AG04449 (cell line): ENCODE results near the gene KCNH2.

Experiments
- CTCF ChIA-PET: fragments of 350-600 bp; formaldehyde crosslinking; extraction: SDS; loops from one replicate; lab custom pipeline; 2021; ENCODE audit warnings: antibody characterized with exemption; lab: Yijun Ruan, JAX
- POLR2A ChIA-PET: fragments of 400-600, 350-600 bp; formaldehyde crosslinking; extraction: SDS; loops from one replicate; lab custom pipeline; 2020; ENCODE audit warnings: antibody characterized with exemption, inconsistent platforms; lab: Yijun Ruan, JAX
- DNase-seq: peaks from one replicate; pipeline ENCODE4 v3.0.0-alpha.2; 2010; ENCODE audit warnings: low read depth, low spot score
- H3K4me3 ChIP-seq: 2 replicates; pipeline ENCODE4 v1.5.1; 2011; ENCODE audit warnings: low read depth, mild to moderate bottlenecking, control low read depth, low read length
- TF ChIP-seq, protein P1 (sequence below): IDR thresholded peaks from one replicate; pipeline ENCODE4 v1.5.1; 2011; ENCODE audit warnings: mild to moderate bottlenecking, moderate library complexity, low read length, control low read depth, inconsistent platforms; ENCODE audit not compliant: insufficient read depth; ENCODE audit errors: missing control alignments

The KCNH2 gene

GRCh38 chr7:150942591-150943452, 35.3 kb downstream of the KCNH2 start:
- TF ChIP-seq, protein P1, sequence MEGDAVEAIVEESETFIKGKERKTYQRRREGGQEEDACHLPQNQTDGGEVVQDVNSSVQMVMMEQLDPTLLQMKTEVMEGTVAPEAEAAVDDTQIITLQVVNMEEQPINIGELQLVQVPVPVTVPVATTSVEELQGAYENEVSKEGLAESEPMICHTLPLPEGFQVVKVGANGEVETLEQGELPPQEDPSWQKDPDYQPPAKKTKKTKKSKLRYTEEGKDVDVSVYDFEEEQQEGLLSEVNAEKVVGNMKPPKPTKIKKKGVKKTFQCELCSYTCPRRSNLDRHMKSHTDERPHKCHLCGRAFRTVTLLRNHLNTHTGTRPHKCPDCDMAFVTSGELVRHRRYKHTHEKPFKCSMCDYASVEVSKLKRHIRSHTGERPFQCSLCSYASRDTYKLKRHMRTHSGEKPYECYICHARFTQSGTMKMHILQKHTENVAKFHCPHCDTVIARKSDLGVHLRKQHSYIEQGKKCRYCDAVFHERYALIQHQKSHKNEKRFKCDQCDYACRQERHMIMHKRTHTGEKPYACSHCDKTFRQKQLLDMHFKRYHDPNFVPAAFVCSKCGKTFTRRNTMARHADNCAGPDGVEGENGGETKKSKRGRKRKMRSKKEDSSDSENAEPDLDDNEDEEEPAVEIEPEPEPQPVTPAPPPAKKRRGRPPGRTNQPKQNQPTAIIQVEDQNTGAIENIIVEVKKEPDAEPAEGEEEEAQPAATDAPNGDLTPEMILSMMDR: no peak
- POLR2A ChIA-PET: no interaction called here
- CTCF ChIA-PET: no interaction called here

GRCh38 chr7:150942001-150942590, 36.0 kb downstream of the KCNH2 start:
- no peak overlapping the region for H3K4me3 ChIP-seq
- TF ChIP-seq, protein P1: no peak
- no peak for DNase-seq
- CTCF ChIA-PET: no interaction called here
- POLR2A ChIA-PET: no interaction called here

More at GRCh38 chr7:150942591-150943452, 35.3 kb downstream of the KCNH2 start:
- no peak for DNase-seq
- H3K4me3 ChIP-seq: no peak overlapping the region

GRCh38 chr7:150941351-150942000, 36.6 kb downstream of the KCNH2 start:
- POLR2A ChIA-PET: no interaction called here
- TF ChIP-seq, protein P1: no peak

DNA sequence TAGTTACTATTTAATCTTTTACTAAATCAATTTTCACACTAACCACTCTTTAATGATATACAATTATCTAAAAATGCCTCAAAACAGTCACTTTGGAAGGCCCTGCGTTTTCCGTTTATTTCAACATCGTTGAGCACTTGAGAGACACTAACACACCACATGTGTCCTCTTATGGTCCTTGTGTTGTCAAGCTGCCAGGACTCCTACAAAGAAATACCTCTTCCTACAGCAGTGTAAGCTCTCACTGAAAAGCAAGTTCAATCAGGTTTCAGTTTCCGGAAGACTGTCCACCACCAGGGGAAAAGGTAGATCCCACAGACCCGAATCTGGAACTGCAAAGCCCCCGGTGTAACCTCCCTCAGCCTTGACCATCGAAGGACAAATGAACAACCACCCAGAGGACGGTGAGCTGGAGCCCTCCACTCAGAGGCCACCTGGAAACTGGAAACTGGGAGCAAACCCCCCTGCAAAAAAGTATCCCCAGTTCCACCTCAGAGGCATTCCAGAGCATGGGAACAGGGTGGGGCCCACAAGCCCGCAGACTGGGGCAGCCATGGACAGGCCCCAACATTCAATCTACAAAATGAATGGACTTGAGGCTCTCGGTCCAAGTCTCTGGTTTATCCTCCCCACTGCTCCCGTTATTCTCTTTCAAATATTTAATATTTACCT, 37.6 kb downstream of the KCNH2 start:
- ChIA-PET POLR2A (no interaction called here), CTCF (interaction anchor here (0.5 kb wide), 1 partner anchor 77 kb away, joined by 3 read pairs; no protein-coding TSS in a partner anchor)
- no peak for DNase-seq
- TF ChIP-seq, protein P1: no peak
- H3K4me3 ChIP-seq: no peak overlapping the region

More at GRCh38 chr7:150941351-150942000, 36.6 kb downstream of the KCNH2 start:
- no peak for DNase-seq
- H3K4me3 ChIP-seq: no peak overlapping the region
- CTCF ChIA-PET: no interaction called here

DNA sequence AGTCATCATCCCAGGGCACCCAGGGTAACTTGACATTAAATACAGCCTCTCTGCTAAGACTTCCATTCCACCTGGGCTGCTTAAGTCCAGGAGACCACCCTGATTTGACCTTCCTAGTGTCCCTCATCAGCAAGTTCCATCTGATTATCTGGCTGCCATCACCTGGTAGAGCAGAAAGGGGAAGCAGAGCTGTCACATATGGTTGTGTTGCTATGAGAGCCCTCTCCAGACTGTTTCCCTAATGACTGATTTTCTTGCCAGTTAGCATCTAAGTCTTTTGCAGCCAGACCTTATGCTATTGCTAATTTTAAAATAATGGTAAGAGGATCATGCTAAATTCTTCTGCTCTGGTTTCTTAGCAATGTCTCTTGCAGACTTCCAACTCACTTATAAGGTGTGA, 38.7 kb downstream of the KCNH2 start:
- CTCF ChIA-PET: no interaction called here
- TF ChIP-seq, protein P1: no peak
- POLR2A ChIA-PET: no interaction called here
- H3K4me3 ChIP-seq: no peak overlapping the region
- DNase-seq: no peak
